Neural cell (in vitro differentiated cells): ENCODE measurements around the gene IREB2.

Source experiments
- EP300 ChIP-seq: fragments of 450-650 bp; conservative IDR thresholded peaks from 2 replicates; pipeline ENCODE4 v1.6.1; 2014; ENCODE audit warnings: antibody characterized with exemption, mild to moderate bottlenecking, moderate library complexity; ENCODE audit not compliant: poor library complexity, severe bottlenecking
- EZH2 ChIP-seq: fragments of 200-600, 300-800 bp; shearing (Covaris generic), sonication (generic); IDR thresholded peaks from 2 replicates; pipeline ENCODE4 v1.6.1; 2014; ENCODE audit warnings: antibody characterized with exemption, low read length, borderline replicate concordance, mild to moderate bottlenecking; ENCODE audit not compliant: insufficient read depth, poor library complexity, severe bottlenecking
- MXI1 ChIP-seq: fragments of 450-650 bp; conservative IDR thresholded peaks from 2 replicates; pipeline ENCODE4 v1.6.1; 2014; ENCODE audit warnings: antibody characterized with exemption, mild to moderate bottlenecking; ENCODE audit not compliant: poor library complexity, severe bottlenecking
- POLR2AphosphoS5 ChIP-seq: IDR thresholded peaks from 2 replicates; pipeline ENCODE4 v1.6.1; 2012
- RAD21 ChIP-seq: fragments of 450-650 bp; conservative IDR thresholded peaks from 2 replicates; pipeline ENCODE4 v1.6.1; 2014; ENCODE audit warnings: antibody characterized with exemption, mild to moderate bottlenecking, moderate library complexity
- TAF1 ChIP-seq: IDR thresholded peaks from 2 replicates; pipeline ENCODE4 v1.6.1; 2012; ENCODE audit warnings: low read depth
- TF ChIP-seq, protein P1 (sequence below): fragments of 450-650 bp; IDR thresholded peaks from 2 replicates; pipeline ENCODE4 v1.5.1; 2014; ENCODE audit warnings: antibody characterized with exemption, mild to moderate bottlenecking, moderate library complexity; ENCODE audit not compliant: poor library complexity, severe bottlenecking
- TF ChIP-seq, protein P2 (sequence below): IDR thresholded peaks from 2 replicates; pipeline ENCODE4 v1.6.1; 2012; ENCODE audit warnings: borderline replicate concordance

DNA sequence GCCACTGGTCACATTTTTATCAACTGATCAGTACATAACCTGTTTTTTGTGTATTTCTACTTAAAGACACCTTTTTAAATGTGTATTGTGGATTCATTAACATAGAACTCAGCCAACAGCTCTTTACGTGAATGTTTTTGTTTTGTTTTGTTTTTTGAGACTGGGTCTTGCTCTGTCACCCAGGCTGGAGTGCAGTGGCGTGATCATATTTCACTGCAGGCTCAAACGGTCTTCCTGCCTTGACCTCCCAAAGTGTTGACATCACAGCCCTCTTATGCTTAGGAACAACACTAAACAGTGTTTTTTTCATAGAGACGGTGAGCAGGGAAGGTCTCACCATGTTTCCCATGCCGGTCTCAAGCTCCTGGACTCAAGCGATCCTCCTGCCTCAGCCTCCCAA, 112.2 kb downstream of the IREB2 start:
- TF ChIP-seq EP300, result no peak
- TF ChIP-seq MXI1, result no peak
- no peak for TF ChIP-seq POLR2AphosphoS5
- TF ChIP-seq, protein P1, sequence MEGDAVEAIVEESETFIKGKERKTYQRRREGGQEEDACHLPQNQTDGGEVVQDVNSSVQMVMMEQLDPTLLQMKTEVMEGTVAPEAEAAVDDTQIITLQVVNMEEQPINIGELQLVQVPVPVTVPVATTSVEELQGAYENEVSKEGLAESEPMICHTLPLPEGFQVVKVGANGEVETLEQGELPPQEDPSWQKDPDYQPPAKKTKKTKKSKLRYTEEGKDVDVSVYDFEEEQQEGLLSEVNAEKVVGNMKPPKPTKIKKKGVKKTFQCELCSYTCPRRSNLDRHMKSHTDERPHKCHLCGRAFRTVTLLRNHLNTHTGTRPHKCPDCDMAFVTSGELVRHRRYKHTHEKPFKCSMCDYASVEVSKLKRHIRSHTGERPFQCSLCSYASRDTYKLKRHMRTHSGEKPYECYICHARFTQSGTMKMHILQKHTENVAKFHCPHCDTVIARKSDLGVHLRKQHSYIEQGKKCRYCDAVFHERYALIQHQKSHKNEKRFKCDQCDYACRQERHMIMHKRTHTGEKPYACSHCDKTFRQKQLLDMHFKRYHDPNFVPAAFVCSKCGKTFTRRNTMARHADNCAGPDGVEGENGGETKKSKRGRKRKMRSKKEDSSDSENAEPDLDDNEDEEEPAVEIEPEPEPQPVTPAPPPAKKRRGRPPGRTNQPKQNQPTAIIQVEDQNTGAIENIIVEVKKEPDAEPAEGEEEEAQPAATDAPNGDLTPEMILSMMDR, result no peak
- no peak for TF ChIP-seq EZH2
- no peak for TF ChIP-seq RAD21
- TF ChIP-seq, protein P2, sequence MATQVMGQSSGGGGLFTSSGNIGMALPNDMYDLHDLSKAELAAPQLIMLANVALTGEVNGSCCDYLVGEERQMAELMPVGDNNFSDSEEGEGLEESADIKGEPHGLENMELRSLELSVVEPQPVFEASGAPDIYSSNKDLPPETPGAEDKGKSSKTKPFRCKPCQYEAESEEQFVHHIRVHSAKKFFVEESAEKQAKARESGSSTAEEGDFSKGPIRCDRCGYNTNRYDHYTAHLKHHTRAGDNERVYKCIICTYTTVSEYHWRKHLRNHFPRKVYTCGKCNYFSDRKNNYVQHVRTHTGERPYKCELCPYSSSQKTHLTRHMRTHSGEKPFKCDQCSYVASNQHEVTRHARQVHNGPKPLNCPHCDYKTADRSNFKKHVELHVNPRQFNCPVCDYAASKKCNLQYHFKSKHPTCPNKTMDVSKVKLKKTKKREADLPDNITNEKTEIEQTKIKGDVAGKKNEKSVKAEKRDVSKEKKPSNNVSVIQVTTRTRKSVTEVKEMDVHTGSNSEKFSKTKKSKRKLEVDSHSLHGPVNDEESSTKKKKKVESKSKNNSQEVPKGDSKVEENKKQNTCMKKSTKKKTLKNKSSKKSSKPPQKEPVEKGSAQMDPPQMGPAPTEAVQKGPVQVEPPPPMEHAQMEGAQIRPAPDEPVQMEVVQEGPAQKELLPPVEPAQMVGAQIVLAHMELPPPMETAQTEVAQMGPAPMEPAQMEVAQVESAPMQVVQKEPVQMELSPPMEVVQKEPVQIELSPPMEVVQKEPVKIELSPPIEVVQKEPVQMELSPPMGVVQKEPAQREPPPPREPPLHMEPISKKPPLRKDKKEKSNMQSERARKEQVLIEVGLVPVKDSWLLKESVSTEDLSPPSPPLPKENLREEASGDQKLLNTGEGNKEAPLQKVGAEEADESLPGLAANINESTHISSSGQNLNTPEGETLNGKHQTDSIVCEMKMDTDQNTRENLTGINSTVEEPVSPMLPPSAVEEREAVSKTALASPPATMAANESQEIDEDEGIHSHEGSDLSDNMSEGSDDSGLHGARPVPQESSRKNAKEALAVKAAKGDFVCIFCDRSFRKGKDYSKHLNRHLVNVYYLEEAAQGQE, result no peak
- no peak for TF ChIP-seq TAF1
